Vagina (tissue), 2 donors: ENCODE results near the gene TPBGL.

ENCODE experiments used
- POLR2A ChIP-seq, 2 donors: fragments of 450-650 bp; IDR thresholded peaks; one replicate each; pipeline ENCODE4 v1.6.1; 2017; ENCODE audit warnings: antibody characterized with exemption in 2 of 2, mild to moderate bottlenecking in 2 of 2, moderate library complexity in 2 of 2
- POLR2AphosphoS5 ChIP-seq, 2 donors: sonication (generic); formaldehyde crosslinking; IDR thresholded peaks; one replicate each; pipeline ENCODE4 v1.9.0; 2017; ENCODE audit warnings: antibody characterized with exemption in 2 of 2, mild to moderate bottlenecking in 2 of 2, low read depth in 1 of 2; ENCODE audit not compliant: insufficient read depth in 1 of 2
- TF ChIP-seq, protein P1 (sequence below), 3 experiments: fragments of 450-650 bp in 2 of 3; fragments of 200-600 bp in 1 of 3; sonication (generic) in 1 of 3; IDR thresholded peaks; one replicate each; pipeline ENCODE4 v1.5.1; 2017 to 2019; ENCODE audit warnings: antibody characterized with exemption in 3 of 3, mild to moderate bottlenecking in 2 of 3, moderate library complexity in 2 of 3

DNA sequence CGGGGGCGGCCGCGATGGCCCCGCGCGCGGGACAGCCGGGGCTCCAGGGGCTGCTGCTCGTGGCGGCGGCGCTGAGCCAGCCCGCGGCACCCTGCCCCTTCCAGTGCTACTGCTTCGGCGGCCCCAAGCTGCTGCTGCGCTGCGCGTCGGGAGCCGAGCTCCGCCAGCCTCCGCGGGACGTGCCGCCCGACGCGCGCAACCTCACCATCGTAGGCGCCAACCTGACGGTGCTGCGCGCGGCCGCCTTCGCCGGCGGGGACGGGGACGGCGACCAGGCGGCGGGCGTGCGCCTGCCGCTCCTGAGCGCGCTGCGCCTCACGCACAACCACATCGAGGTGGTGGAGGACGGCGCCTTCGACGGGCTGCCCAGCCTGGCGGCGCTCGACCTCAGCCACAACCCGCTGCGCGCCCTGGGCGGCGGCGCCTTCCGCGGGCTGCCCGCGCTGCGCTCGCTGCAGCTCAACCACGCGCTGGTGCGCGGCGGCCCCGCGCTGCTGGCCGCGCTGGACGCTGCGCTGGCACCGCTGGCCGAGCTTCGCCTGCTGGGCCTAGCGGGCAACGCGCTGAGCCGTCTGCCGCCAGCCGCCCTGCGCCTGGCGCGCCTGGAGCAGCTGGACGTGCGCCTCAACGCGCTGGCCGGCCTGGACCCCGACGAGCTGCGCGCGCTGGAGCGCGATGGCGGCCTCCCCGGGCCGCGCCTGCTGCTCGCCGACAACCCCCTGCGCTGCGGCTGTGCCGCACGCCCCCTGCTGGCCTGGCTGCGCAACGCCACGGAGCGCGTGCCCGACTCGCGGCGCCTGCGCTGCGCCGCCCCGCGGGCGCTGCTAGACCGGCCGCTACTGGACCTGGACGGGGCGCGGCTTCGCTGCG lies 697 bp downstream of the TPBGL start:
- TF ChIP-seq, protein P1, sequence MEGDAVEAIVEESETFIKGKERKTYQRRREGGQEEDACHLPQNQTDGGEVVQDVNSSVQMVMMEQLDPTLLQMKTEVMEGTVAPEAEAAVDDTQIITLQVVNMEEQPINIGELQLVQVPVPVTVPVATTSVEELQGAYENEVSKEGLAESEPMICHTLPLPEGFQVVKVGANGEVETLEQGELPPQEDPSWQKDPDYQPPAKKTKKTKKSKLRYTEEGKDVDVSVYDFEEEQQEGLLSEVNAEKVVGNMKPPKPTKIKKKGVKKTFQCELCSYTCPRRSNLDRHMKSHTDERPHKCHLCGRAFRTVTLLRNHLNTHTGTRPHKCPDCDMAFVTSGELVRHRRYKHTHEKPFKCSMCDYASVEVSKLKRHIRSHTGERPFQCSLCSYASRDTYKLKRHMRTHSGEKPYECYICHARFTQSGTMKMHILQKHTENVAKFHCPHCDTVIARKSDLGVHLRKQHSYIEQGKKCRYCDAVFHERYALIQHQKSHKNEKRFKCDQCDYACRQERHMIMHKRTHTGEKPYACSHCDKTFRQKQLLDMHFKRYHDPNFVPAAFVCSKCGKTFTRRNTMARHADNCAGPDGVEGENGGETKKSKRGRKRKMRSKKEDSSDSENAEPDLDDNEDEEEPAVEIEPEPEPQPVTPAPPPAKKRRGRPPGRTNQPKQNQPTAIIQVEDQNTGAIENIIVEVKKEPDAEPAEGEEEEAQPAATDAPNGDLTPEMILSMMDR (IDR thresholded peaks at IDR 0.05) = peak; percentile 23 to 85 (median 74)
- TF ChIP-seq POLR2A (IDR thresholded peaks at IDR 0.05) (no peak), POLR2AphosphoS5 (IDR thresholded peaks at IDR 0.05; ENCODE audit: insufficient read depth in 1 of 2, low read depth in 1 of 2) (no peak)
